Ishikawa (cell line): ENCODE data around the gene RPL23.

Source experiments
- CEBPB ChIP-seq: IDR thresholded peaks from 2 replicates; pipeline ENCODE4 v1.6.1; 2012
- EP300 ChIP-seq: IDR thresholded peaks from 2 replicates; pipeline ENCODE4 v1.6.1; 2012; ENCODE audit warnings: borderline replicate concordance
- FOXM1 ChIP-seq: IDR thresholded peaks from 2 replicates; pipeline ENCODE4 v1.6.1; 2012; ENCODE audit warnings: low read depth, borderline replicate concordance
- TAF1 ChIP-seq: IDR thresholded peaks from 2 replicates; pipeline ENCODE4 v1.6.1; 2012; ENCODE audit warnings: low read depth, mild to moderate bottlenecking
- TF ChIP-seq, protein P1 (sequence below): IDR thresholded peaks from 2 replicates; pipeline ENCODE4 v1.6.1; 2012
- TF ChIP-seq, protein P2 (sequence below): IDR thresholded peaks from 2 replicates; pipeline ENCODE4 v1.6.1; 2012; ENCODE audit warnings: low read depth, mild to moderate bottlenecking

DNA sequence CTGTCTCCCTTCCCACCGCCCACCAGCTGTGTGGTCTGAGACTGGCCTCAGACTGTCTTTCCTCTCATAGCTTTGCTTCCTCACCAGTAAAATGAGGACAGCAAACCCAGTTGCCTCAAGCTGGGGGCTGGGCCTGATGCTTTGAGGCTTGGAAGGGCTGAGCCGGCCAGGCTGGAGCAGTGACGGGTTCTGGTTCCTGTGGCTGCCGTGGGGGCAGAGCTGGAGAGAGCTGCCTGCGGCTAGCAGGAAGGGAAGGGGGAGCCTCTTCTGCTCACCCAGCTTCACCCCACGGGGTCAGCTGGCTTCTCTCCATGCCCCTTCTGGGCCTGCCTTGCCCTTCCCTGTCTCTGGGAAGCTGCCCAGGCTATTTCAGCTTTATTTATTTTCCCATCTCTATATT is 40.1 kb upstream of the RPL23 start:
- TF ChIP-seq EP300 (no peak), TAF1 (no peak), CEBPB (no peak), FOXM1 (no peak)
- TF ChIP-seq, protein P1, sequence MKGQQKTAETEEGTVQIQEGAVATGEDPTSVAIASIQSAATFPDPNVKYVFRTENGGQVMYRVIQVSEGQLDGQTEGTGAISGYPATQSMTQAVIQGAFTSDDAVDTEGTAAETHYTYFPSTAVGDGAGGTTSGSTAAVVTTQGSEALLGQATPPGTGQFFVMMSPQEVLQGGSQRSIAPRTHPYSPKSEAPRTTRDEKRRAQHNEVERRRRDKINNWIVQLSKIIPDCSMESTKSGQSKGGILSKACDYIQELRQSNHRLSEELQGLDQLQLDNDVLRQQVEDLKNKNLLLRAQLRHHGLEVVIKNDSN = no peak
- TF ChIP-seq, protein P2, sequence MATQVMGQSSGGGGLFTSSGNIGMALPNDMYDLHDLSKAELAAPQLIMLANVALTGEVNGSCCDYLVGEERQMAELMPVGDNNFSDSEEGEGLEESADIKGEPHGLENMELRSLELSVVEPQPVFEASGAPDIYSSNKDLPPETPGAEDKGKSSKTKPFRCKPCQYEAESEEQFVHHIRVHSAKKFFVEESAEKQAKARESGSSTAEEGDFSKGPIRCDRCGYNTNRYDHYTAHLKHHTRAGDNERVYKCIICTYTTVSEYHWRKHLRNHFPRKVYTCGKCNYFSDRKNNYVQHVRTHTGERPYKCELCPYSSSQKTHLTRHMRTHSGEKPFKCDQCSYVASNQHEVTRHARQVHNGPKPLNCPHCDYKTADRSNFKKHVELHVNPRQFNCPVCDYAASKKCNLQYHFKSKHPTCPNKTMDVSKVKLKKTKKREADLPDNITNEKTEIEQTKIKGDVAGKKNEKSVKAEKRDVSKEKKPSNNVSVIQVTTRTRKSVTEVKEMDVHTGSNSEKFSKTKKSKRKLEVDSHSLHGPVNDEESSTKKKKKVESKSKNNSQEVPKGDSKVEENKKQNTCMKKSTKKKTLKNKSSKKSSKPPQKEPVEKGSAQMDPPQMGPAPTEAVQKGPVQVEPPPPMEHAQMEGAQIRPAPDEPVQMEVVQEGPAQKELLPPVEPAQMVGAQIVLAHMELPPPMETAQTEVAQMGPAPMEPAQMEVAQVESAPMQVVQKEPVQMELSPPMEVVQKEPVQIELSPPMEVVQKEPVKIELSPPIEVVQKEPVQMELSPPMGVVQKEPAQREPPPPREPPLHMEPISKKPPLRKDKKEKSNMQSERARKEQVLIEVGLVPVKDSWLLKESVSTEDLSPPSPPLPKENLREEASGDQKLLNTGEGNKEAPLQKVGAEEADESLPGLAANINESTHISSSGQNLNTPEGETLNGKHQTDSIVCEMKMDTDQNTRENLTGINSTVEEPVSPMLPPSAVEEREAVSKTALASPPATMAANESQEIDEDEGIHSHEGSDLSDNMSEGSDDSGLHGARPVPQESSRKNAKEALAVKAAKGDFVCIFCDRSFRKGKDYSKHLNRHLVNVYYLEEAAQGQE = no peak
